Activated CD4-positive, alpha-beta T cell treated with anti-CD3 and anti-CD28 coated beads, Interleukin-10, Interleukin-2, amounts not matched to agents 100 ng/mL and 50 ng/mL, durations not matched to agents 16 hours and 8 hours (primary cell): ENCODE results near the gene HDAC9.

Experiments used
- DNase-seq: peaks from one replicate; pipeline ENCODE4 v3.0.0-alpha.2; 2020

The HDAC9 gene

GRCh38 chr7:18858232-18858631, 362.7 kb downstream of the HDAC9 start:
- no peak for DNase-seq

- peak; percentile 23 for DNase-seq
Observed at GRCh38 chr7:18859318-18859717, 363.8 kb downstream of the HDAC9 start.

- no peak for DNase-seq
Observed at GRCh38 chr7:18860221-18860620, 364.7 kb downstream of the HDAC9 start.

GRCh38 chr7:18861514-18862118, 366.1 kb downstream of the HDAC9 start:
- DNase-seq = peak; percentile 36

GRCh38 chr7:18864967-18865366, 369.4 kb downstream of the HDAC9 start:
- DNase-seq = no peak

GRCh38 chr7:18866359-18867036, 370.9 kb downstream of the HDAC9 start:
- peak; percentile 30 for DNase-seq

GRCh38 chr7:18872344-18872743, 376.8 kb downstream of the HDAC9 start:
- DNase-seq = no peak

GRCh38 chr7:18873734-18874336, 378.3 kb downstream of the HDAC9 start:
- no peak for DNase-seq

- DNase-seq = no peak
Observed at GRCh38 chr7:18874880-18875279, 379.3 kb downstream of the HDAC9 start.

- no peak for DNase-seq
Observed at GRCh38 chr7:18877874-18878273, 382.3 kb downstream of the HDAC9 start.

- no peak for DNase-seq
Observed at GRCh38 chr7:18886832-18887231, 391.3 kb downstream of the HDAC9 start.

GRCh38 chr7:18889436-18889835, 393.9 kb downstream of the HDAC9 start:
- DNase-seq = no peak

GRCh38 chr7:18890134-18890533, 394.6 kb downstream of the HDAC9 start:
- DNase-seq = no peak

- no peak for DNase-seq
Observed at GRCh38 chr7:18890885-18891621, 395.5 kb downstream of the HDAC9 start.

- DNase-seq = no peak
Observed at GRCh38 chr7:18893156-18893555, 397.6 kb downstream of the HDAC9 start.

- no peak for DNase-seq
Observed at GRCh38 chr7:18894155-18894554, 398.6 kb downstream of the HDAC9 start.

- no peak for DNase-seq
Observed at GRCh38 chr7:18895456-18895855, 399.9 kb downstream of the HDAC9 start.

- no peak for DNase-seq
Observed at GRCh38 chr7:18896343-18896975, 400.9 kb downstream of the HDAC9 start.

GRCh38 chr7:18900236-18900635, 404.7 kb downstream of the HDAC9 start:
- no peak for DNase-seq

- DNase-seq = no peak
Observed at GRCh38 chr7:18900803-18901202, 405.3 kb downstream of the HDAC9 start.

- no peak for DNase-seq
Observed at GRCh38 chr7:18901351-18901750, 405.8 kb downstream of the HDAC9 start.

- DNase-seq = no peak
Observed at GRCh38 chr7:18901982-18902421, 406.5 kb downstream of the HDAC9 start.

- no peak for DNase-seq
Observed at GRCh38 chr7:18902892-18903291, 407.3 kb downstream of the HDAC9 start.
